Non-pigmented ciliary epithelial cell (primary cell): ENCODE data around the gene CXorf58.

Experiments
- DNase-seq: peaks from one replicate; pipeline ENCODE4 v3.0.0-alpha.2; 2010; ENCODE audit warnings: low read depth

The CXorf58 gene

GRCh38 chrX:23901060-23901459, 6.7 kb upstream of the CXorf58 start:
- peak; percentile 65 for DNase-seq

DNA sequence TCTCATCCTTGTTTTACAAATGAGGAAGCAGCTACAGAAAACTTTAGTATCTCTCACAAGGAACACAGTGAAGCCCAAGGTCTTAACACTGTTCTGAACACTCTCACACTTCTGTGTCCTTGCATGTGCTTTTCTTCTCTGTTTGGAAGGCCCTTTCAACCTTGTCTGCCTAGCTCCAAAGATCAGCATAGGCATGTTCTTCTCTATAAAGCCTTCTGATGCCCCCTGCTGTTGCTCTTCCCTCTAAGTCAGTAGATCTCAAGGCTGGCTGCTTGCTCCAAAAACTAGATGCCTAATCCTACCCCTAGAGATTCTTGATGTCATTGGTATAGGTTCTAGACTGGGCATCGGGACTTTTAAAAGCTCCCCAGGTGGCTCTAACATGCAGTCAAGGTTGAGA, 6.0 kb upstream of the CXorf58 start:
- DNase-seq, result no peak

DNA sequence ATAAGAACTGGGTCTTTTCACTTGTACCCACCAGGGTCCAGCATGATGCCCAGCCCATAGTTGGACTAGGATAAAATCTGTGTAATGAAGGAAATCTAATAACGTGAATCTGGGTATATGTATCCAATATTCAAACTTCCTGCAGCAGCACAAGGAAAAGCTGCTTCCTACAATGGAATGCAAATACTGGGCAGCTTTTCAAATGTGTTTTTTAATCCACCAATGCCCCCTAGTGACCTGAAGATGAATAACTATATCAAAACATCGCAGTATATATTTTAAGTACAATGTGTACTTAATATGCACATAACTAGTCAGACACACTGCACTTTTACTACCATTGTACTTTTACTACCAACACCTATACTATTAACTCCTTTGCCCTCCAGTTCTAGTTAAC, 5.4 kb upstream of the CXorf58 start:
- DNase-seq, result no peak

DNA sequence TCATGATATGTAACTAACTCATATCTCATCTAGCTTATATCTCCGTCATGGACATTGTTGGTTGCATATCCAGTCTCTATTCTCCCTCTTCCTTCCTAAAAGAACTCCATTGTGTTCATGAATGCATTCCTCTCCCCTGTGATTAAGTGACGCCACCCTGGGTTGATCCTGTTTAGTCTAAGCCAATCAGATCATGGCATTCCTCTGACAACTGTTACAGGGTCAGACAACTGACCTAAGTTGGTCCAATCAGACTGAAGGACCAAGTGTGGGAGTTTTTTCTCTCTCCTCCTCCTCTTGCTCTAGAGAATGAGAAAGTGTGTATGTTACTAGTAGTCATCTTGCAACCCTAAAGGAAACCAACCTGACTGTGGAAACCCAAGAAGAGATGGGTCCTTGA, 3.7 kb upstream of the CXorf58 start:
- no peak for DNase-seq

DNA sequence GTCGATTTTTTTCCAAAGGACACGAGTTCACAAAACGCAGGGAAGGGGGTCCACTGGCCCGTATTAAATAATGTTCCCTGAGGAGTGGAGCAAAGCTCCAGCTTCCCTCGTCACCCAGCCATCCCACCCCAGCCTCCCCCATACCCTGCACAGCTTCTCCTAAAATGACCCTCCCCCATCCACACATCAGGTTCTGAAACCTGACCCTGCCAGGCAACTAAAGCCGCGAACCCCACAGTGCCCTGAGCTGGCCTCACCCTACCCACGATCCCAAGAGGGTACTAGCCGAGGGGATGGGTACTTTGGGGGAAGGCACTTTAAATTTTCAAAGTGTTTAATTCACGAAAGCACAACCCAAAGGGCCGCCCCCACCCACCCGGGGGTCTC, 702 bp upstream of the CXorf58 start:
- no peak for DNase-seq

- no peak for DNase-seq
Observed at GRCh38 chrX:23908219-23909004, 606 bp downstream of the CXorf58 start.

DNA sequence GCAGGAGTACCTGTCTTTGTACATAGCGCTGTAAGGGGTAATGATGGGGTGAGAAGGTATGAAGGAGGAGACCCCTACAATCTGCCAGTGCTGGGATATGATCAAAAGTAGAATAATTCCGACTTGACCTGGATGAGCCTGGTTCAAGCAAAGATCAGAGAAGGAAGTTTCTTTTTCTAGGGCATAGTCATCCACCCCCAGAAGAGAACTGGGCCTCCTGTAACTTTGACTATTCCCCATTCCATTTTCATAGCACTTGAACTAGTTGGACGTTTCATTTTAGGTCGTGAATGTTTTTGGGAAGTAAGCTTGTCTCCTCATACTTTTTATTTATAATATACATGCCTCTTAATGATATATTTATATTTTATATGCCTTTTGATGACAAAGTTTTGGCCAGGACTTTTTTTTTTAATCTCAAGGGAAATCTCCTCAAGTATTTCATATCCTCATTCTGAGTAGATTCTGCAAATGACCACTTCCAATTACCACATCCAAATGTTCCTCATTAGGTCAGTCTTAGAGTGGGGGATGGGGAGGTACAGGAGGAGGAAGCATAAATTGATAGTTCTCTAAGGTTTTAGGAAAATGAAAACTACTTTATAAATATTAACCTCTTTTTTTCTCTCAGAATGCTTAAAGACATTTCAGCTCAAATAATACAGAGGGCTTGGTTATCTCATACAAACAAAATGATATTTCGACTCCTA, 3.5 kb downstream of the CXorf58 start:
- no peak for DNase-seq

DNA sequence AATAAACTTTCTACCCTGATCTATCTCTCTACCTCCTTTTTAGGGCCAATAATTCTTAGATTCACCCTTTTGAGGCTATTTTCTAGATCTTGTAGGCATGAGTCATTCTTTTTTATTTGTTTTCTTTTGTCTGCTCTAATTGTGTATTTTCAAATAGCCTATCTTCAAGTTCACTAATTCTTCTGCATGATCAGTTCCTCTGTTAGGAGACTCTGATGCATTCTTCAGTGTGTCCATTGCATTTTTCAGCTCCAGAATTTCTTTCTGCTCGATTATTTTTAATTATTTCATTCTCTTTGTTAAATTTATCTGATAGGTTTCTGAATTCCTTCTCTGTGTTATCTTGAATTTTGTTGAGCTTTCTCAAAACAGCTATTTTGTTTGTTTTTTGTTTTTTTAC, 11.3 kb downstream of the CXorf58 start:
- no peak for DNase-seq

- DNase-seq, result no peak
Observed at GRCh38 chrX:23919706-23920320, 12.0 kb downstream of the CXorf58 start.

GRCh38 chrX:23926015-23926414, 18.2 kb downstream of the CXorf58 start:
- DNase-seq, result no peak

- DNase-seq, result no peak
Observed at GRCh38 chrX:23930894-23931604, 23.2 kb downstream of the CXorf58 start.

GRCh38 chrX:23932046-23932445, 24.2 kb downstream of the CXorf58 start:
- no peak for DNase-seq

GRCh38 chrX:23935106-23935505, 27.3 kb downstream of the CXorf58 start:
- DNase-seq, result no peak

- no peak for DNase-seq
Observed at GRCh38 chrX:23936180-23936579, 28.4 kb downstream of the CXorf58 start.

GRCh38 chrX:23937100-23937499, 29.3 kb downstream of the CXorf58 start:
- no peak for DNase-seq

- no peak for DNase-seq
Observed at GRCh38 chrX:23938690-23939089, 30.9 kb downstream of the CXorf58 start.

DNA sequence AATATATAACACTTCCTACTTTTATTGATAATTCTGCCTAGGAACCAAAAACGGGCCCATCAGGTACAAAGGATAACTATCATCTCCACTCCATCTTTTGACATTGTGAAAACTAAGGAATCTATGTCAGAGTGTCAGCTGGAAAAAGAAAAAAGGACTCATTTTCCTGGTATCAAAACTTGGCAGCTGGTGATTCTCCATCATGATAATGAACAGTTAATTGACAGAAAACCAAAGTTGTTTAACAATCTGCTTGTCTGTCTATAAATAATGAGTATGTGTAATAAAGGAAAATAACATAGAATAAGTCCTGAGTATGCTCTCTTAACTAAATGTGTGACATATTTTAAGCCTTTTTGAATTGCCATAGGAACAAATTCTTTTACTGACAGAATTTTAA, 31.4 kb downstream of the CXorf58 start:
- no peak for DNase-seq

DNA sequence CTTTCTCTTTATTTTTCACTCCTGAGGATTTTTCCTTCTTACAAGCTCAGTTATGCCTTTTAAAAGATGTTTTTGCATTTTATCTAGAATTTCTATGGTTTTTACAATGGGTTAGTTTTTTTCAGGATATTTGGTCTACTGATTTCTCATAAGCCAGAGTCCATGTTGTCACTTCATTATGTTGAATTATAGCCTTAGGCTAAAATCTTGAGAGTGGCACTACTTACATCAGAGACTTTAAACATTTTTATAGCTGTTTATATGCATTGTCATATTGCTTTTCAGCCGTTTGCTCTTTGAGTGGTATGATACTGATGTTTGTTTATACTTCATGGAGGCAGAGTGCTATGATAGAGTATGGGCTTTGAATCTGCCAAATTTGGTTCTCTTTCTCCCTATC, 36.4 kb downstream of the CXorf58 start:
- no peak for DNase-seq

DNA sequence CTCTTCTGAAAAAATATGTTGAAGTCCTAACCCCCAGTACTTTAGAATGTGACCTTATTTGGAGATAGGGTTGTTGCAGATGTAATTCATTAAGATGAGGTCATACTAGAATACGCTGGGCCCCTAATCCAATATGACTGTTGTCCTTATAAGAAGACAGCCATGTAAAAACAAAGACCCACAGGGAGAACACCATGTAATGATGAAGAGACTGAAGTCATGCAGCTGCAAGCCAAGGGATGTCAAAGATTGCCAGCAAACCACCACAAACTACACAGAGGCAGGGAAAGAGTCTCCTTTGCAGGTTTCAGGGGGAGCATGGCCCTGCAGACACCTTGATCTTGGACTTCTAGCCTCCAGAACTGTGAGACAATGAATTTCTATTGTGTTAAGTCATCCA, 37.4 kb downstream of the CXorf58 start:
- no peak for DNase-seq

DNA sequence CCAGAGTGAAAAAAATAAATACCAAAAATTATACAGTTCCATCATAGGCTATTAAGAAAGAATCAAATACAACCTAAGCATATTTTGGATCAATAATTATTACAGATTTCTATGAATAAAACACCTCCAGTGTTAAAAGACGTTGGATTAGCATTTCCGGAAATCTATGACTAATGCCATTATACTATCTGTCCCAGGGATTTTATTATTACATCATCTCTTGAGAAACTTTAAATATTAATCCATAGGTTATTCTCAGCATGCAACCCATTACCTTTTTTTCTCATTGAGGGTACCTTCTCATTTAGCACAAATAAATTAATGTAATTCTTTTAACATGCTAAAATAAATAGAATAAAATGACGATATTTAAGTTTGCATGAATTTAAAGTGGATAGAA, 44.6 kb downstream of the CXorf58 start:
- no peak for DNase-seq

DNA sequence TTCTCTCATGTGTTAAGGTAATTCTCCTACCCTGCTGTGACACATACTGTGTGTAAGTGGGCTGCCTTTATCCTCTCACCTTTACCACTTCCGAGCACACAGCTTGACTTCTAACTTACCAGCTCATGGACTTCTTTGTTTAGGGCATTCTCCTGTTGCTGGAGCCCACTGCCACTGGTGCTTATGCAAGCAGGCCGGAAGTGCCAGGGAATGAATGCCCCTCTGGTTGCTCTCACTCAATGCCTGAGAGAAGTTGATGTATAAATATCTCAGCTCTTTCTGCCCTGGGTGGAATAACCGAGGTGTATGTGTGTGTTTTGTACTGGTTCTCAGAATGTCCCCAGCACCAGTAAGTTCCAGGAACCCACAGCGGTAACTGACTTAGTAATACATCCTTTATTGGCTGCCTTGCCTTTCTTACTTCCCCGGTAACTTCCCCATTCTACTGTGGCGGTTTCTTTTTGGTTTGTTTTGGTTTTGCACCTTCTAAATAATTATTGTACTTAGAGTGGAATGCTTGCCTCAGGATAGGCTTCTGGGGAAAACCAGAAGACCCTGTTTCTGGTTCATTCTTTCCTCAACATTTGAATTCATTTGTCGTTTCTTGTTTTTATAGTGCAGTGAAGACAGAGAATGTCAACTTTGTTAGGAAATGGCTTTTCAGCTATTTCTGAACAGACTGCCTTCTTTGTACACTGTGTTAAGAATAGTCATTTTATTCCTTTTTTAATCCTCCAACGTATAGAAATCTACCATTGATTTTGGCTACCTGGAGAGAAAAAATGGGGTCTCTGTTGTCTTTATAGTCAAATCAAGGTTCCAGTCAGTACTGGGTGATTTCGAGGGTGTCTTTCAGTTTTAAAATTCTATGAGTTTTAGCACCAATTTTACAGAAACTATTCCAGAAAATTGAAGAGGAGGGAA, 45.4 kb downstream of the CXorf58 start:
- DNase-seq, result no peak

DNA sequence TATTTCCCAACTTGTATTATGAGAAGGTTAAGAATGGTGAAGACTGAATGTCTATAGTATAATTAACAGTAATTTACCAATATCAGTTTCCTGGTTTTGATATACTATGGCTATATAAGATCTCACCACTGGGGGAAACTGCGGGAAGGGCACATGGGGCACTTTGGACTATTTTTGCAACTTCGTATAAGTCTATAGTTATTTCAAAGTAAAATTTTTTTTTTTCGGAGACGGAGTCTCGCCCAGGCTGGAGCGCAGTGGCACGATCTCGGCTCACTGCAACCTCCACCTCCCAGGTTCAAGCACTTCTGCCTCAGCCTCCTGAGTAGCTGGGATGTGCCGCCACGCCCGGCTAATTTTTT, 46.1 kb downstream of the CXorf58 start:
- DNase-seq, result no peak
